ENCODE measurements around the gene FNBP1.
"Not testable (repeated sequence)": the region's sequence is repeated elsewhere in the genome, so short reads cannot be mapped to it uniquely, and the experiment has no call there.

FNBP1 gene

DNA sequence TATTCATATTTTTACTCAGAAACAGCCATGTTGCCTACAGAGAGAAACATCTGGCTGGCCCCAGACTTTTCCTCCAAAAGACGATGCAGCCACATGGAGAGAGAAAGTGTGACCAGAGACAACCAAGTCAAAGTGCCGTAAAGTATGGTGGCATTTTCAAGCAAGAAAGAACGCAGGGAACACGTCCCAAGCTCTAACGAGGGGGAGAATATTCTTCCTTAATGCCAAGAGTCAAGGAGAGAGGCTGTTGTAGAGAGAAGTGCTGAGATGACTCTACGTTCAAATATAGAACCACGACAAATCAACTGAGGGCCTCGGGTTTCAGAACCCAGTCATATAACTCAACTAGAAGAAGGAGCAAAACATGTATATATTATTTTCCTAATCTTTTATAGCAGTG lies 55.9 kb downstream of the FNBP1 start:
- peaks cover 29% of the 10 kb centered on the region for H3K9me3 ChIP-seq
- H3K4me2 ChIP-seq = no peak overlapping the region
- H3K27ac ChIP-seq = no peak overlapping the region
- 0 out of 2 replicates have a peak, but pooled peaks cover 6% of the 10 kb centered on the region for H3K4me1 ChIP-seq
- H3K9ac ChIP-seq = no peak overlapping the region
- 0 out of 2 replicates have a peak, but pooled peaks cover 7% of the 10 kb centered on the region for H3K36me3 ChIP-seq
- H3K27me3 ChIP-seq = no peaks in the 10 kb centered on the region
- no peaks in the 10 kb centered on the region for H4K20me1 ChIP-seq
- no peak overlapping the region for H3K4me3 ChIP-seq
- TF ChIP-seq Cebpa-rat (IDR thresholded peaks at IDR 0.05) = no peak

DNA sequence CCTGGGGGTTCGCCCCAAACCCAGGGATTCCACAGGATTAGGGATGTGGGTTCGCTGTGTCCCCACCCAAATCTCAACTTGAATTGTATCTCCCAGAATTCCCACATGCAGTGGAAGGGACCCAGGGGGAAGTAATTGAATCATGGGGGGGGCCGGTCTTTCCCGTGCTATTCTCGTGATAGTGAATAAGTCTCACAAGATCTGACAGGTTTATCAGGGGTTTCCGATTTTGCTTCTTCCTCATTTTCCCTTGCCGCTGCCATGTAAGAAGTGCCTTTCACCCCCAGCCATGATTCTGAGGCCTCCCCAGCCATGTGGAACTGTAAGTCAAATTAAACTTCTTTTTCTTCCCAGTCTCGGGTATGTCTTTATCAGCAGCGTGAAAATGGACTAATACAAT lies 58.4 kb downstream of the FNBP1 start:
- H3K27me3 ChIP-seq, H4K20me1 ChIP-seq, H3K4me2 ChIP-seq, H3K4me1 ChIP-seq, H3K4me3 ChIP-seq, H3K36me3 ChIP-seq, H3K27ac ChIP-seq, H3K9ac ChIP-seq: not testable (repeated sequence)
- H3K9me3 ChIP-seq = peaks cover 29% of the 10 kb centered on the region

DNA sequence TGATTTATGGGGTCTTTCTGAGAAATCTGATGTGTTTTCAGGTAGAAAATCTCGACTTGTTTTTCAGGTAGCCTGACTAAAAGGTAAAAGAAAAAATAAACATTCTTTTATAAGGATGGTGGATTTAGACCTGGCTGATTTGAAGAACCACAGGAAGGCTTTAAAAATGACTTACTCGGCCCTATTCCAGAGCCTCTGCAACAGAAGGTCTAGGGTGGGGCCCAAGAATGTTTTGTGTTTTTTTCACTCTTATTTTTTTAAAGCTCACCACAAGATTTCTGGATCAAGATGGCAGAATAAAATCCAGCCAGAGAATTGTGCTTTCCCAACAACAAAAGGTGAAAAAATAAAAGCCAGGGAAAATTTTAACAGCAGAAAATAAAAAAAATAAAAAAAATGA lies 59.1 kb downstream of the FNBP1 start:
- no peak for TF ChIP-seq Cebpa-rat (IDR thresholded peaks at IDR 0.05)
- Histone ChIP-seq H3K4me1 (0 out of 2 replicates have a peak, but pooled peaks cover 6% of the 10 kb centered on the region), H3K27ac (no peak overlapping the region), H3K36me3 (0 out of 2 replicates have a peak, but pooled peaks cover 7% of the 10 kb centered on the region), H3K9ac (no peak overlapping the region), H3K4me3 (no peak overlapping the region), H3K4me2 (no peak overlapping the region), H4K20me1 (no peaks in the 10 kb centered on the region), H3K9me3 (peaks cover 29% of the 10 kb centered on the region), H3K27me3 (no peaks in the 10 kb centered on the region)

DNA sequence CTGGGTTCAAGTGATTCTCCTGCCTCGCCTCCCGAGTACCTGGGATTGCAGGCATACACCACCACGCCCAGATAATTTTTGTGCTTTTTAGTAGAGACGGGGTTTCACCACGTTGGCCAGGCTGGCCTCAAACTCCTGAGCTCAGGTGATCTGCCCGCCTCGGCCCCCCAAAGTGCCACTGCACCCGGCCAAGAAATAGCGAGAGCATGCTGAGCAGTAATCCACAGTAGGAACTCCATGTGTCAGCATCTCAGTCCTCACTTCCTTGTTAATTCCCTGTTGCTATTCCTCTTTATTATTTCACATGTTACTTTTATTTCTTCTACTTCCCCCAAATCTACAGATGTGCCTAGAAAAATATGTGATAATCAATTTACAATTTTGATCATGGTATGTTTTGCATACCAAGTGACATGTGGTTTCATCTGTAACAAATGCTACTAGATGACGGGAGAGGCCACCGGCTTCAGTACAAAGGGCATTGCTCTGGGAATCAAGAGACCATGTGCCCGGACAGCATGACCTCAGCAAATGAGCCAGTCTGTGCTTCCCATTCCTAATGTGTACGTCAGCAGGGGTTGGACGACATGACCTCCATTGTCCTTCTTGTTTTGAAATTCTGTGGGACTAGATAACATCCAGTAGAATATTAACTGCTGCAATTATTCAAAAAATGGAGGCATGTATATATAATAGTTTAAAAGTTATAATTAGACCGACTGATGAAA lies 61.6 kb downstream of the FNBP1 start:
- H3K4me2 ChIP-seq = no peak overlapping the region
- H3K36me3 ChIP-seq = peaks cover 18% of the 10 kb centered on the region; the same call in 1 of the 2 replicates
- no peak for TF ChIP-seq Cebpa-rat (IDR thresholded peaks at IDR 0.05)
- no peak overlapping the region for H3K27ac ChIP-seq
- no peak overlapping the region for H3K9ac ChIP-seq
- H3K27me3 ChIP-seq = no peaks in the 10 kb centered on the region
- H3K4me1 ChIP-seq = 0 out of 2 replicates have a peak, but pooled peaks cover 6% of the 10 kb centered on the region
- peaks cover 29% of the 10 kb centered on the region for H3K9me3 ChIP-seq
- H3K4me3 ChIP-seq = no peak overlapping the region
- H4K20me1 ChIP-seq = no peaks in the 10 kb centered on the region

DNA sequence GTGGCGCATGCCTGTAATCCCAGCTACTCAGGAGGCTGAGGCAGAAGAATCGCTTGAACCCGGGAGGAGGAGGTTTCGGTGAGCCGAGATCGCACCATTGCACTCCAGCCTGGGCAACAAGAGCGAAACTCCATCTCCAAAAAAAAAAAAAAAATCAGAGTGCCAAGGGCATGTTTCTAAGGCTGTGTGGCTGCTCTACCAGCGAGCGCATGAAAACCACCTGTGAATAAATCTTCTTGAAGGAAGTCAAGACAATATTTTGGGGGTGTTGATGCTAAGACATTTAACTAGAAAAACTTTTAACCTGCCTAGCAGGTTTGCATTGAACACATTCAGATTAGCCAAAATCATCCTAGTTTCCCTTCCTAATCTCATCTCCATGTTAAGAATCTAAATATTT lies 62.8 kb downstream of the FNBP1 start:
- Histone ChIP-seq H3K36me3 (peaks cover 13% of the 10 kb centered on the region; the same call in 1 of the 2 replicates), H3K9me3 (peaks cover 20% of the 10 kb centered on the region)
- H3K4me1 ChIP-seq, H4K20me1 ChIP-seq, H3K27ac ChIP-seq, H3K4me3 ChIP-seq, H3K27me3 ChIP-seq, H3K9ac ChIP-seq, H3K4me2 ChIP-seq: not testable (repeated sequence)

DNA sequence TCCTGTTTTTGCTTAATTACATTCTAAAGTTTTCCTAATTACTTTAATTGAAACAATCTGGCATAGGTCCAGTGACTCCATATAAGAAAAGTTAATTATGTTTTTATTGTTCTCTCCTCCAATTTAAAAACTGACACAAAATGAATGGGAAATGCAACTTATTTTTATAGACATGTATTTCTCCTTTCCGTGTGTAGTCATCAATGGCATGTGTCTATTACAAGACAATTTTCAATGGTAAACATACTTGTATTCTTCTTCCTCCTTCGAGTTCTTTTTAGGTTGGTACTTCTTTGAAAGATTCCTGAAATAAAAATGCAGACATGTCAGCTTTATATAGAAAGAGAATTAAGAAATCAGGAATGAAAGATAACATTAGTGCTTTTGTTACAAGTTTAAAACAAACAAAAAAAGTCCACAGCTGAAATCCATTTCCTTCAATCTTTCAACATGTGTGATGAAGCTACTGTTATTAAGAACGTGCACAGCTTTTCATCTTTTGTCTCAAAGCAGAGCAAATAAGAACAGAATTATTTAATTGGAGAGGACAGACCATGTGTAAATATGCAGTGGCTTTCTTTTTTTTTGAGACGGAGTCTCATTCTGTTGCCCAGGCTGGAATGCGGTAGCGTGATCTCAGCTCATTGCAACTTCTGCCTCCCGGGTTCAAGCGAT lies 63.8 kb downstream of the FNBP1 start:
- H3K4me1 ChIP-seq = 0 out of 2 replicates have a peak, but pooled peaks cover 6% of the 10 kb centered on the region
- H3K27me3 ChIP-seq = no peaks in the 10 kb centered on the region
- no peak overlapping the region for H3K27ac ChIP-seq
- no peak for TF ChIP-seq Cebpa-rat (IDR thresholded peaks at IDR 0.05)
- H4K20me1 ChIP-seq = no peaks in the 10 kb centered on the region
- no peak overlapping the region for H3K4me3 ChIP-seq
- no peak overlapping the region for H3K4me2 ChIP-seq
- no peak overlapping the region for H3K9ac ChIP-seq
- peaks cover 11% of the 10 kb centered on the region; the same call in 1 of the 2 replicates for H3K36me3 ChIP-seq
- H3K9me3 ChIP-seq = peaks cover 10% of the 10 kb centered on the region

DNA sequence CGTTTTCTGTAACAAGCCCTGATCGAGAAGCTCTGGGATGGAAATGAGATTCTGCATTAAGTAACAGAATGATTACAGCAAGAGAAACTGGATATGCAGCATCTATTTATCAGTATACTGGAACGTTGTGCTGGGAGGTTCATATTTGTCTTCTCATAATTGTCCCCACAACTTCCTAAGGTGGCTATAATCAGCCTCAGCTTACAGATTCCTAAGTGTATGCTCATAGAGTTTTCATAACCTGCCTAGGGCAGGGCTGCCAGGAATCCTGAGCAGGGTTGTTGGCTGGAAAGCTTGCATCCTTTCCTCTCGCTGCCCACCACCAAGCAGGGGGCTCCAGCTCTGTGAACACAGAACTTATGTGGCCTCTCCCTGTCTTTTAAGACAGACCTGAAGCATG lies 70.2 kb downstream of the FNBP1 start:
- Histone ChIP-seq H4K20me1 (no peaks in the 10 kb centered on the region), H3K4me3 (no peak overlapping the region), H3K36me3 (0 out of 2 replicates have a peak, but pooled peaks cover 5% of the 10 kb centered on the region), H3K9me3 (no peaks in the 10 kb centered on the region), H3K27me3 (no peaks in the 10 kb centered on the region), H3K4me1 (no peaks in the 10 kb centered on the region), H3K9ac (no peak overlapping the region), H3K27ac (no peak overlapping the region), H3K4me2 (no peak overlapping the region)
- TF ChIP-seq Cebpa-rat (IDR thresholded peaks at IDR 0.05) = no peak

DNA sequence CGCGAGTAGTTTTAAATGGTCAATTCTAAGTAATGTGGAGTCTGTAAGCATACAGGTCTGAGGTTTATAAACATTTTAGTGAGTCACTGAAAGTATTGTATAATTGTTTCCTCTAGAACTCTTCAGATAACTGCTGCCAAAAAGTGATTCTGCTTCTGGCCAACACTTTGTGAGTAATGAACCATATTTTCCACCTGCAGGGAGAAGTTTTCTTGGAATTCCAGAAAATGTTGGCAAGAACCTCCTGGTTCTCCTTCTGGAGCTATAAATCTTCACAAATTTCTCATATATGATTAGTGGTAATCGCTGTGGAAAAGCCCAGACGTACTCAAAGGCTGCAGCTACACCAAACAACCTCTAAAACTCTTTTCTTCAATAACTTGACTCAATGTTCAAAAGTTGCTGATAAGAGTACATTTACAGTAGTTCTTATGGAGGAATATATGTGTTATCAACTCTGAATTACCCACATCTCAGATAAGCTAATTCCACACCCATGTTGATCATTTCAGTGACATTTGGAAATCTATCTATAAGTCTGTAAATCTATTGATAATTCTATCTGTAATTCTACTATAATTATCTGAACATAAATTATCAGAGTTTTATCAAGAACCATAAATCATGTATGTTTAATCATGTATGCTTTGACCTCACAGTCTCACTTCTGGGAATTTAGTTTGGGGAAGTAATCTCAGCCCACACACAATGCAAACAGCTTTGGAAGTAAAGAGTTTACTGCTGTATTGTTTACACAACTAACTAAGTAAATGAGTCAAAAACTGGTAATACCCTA lies 74.1 kb downstream of the FNBP1 start:
- Histone ChIP-seq H3K4me3 (no peak overlapping the region), H3K9ac (no peak overlapping the region)

DNA sequence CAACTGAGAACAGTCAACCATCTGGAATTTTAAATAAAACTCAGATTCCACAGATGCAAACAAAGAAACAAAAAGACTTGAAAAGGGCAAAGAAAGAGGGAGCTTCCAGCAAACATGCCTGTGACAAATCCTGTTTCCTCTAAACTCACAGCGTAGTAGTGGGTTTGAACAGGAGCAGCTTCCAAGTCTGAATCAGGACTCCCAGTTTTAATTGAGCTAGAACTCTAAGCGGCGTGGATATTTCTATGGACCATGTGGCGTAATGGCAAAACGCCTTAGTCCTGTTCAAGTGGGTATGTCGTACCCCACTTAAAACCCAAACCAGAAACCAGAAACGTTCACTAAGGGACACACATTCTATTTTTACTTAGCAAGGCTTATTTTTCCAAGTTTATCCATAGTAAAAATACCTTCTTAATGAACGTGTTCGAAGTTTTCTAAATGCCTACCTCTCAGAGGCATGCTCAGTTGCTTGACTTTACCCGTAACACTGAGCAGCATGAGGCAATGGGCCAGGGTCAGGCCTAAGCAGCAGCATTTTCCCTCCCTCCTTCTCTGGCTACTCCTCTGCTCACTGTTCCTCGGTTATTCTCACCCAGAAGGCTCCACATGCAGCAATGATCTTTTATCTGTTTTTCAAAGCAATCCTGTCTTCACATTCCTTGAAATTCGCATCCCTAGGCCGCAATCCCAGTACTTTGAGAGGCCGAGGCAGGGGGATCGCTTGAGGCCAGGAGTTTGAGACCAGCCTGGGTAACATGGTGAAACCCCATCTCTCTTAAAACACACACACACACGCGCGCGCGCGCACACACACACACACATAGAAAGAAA lies 77.9 kb downstream of the FNBP1 start:
- Histone ChIP-seq H3K4me2 (peak overlapping the region; percentile 90), H4K20me1 (no peaks in the 10 kb centered on the region), H3K4me3 (no peak overlapping the region), H3K36me3 (no peaks in the 10 kb centered on the region), H3K9me3 (no peaks in the 10 kb centered on the region), H3K27ac (no peak overlapping the region), H3K4me1 (peaks cover 47% of the 10 kb centered on the region), H3K27me3 (no peaks in the 10 kb centered on the region), H3K9ac (no peak overlapping the region)
- no peak for TF ChIP-seq Cebpa-rat (IDR thresholded peaks at IDR 0.05)

More for the DNA sequence above, 74.1 kb downstream of the FNBP1 start:
- H3K27me3 ChIP-seq = no peaks in the 10 kb centered on the region
- H4K20me1 ChIP-seq = no peaks in the 10 kb centered on the region
- H3K27ac ChIP-seq = no peak overlapping the region
- peaks cover 23% of the 10 kb centered on the region for H3K4me1 ChIP-seq
- no peaks in the 10 kb centered on the region for H3K9me3 ChIP-seq
- no peak for TF ChIP-seq Cebpa-rat (IDR thresholded peaks at IDR 0.05)
- H3K36me3 ChIP-seq = no peaks in the 10 kb centered on the region
- no peak overlapping the region for H3K4me2 ChIP-seq
